Ectodermal cell (in vitro differentiated cells): ENCODE data around the gene RSBN1.
"Not testable (repeated sequence)": the region's sequence is repeated elsewhere in the genome, so short reads cannot be mapped to it uniquely, and the experiment has no call there.

Source experiments
- H3K27ac ChIP-seq: 2 replicates; pipeline ENCODE4 v1.7.0; 2013; ENCODE audit warnings: mild to moderate bottlenecking, low read depth, low read length; ENCODE audit not compliant: insufficient read depth, poor library complexity, severe bottlenecking
- H3K27me3 ChIP-seq: 2 replicates; pipeline ENCODE4 v1.7.0; 2013; ENCODE audit warnings: mild to moderate bottlenecking, low read length; ENCODE audit not compliant: insufficient read depth, control insufficient read depth, poor library complexity, severe bottlenecking
- H3K36me3 ChIP-seq: one replicate; pipeline ENCODE4 v1.7.0; 2013; ENCODE audit warnings: low read length; ENCODE audit not compliant: control insufficient read depth, insufficient read depth
- H3K4me1 ChIP-seq: one replicate; pipeline ENCODE4 v1.7.0; 2013; ENCODE audit warnings: low read length; ENCODE audit not compliant: control insufficient read depth, insufficient read depth
- H3K4me3 ChIP-seq: 2 replicates; pipeline ENCODE4 v1.7.0; 2013; ENCODE audit warnings: low read depth, low read length, control low read depth; ENCODE audit not compliant: insufficient read depth
- H3K9me3 ChIP-seq: 2 replicates; pipeline ENCODE4 v1.7.0; 2013; ENCODE audit warnings: mild to moderate bottlenecking, low read length, moderate library complexity; ENCODE audit not compliant: control insufficient read depth
- WGBS, 2 experiments: methylation state at CpG; one replicate each; pipeline ENCODE4 v1.1.7; 2013; ENCODE audit warnings: missing lambda C conversion rate in 2 of 2; 5-methylcytosine and 5-hydroxymethylcytosine counted together

RSBN1 gene

DNA sequence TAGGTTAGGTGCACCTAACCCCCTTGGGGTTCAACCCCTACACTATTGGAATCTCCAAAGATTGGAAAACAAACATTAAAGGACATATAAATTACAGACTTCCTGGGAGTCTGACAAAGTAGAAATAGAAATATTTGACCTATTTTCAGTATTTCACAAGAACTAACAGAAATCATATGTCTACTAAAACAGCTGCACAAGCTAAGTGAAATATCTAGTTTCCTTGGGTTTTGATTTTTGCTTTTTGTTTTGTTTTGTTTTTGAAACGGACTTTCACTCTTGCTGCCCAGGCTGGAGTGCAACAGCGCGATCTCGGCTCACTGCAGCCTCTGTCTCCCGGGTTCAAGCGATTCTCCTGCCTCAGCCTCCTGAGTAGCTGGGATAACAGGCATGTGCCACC, 40.4 kb upstream of the RSBN1 start:
- H3K27ac ChIP-seq, result not testable (repeated sequence)
- WGBS, 2 experiments, result 93 to 94% methylated on average over 6 of the region's 6 CpGs

DNA sequence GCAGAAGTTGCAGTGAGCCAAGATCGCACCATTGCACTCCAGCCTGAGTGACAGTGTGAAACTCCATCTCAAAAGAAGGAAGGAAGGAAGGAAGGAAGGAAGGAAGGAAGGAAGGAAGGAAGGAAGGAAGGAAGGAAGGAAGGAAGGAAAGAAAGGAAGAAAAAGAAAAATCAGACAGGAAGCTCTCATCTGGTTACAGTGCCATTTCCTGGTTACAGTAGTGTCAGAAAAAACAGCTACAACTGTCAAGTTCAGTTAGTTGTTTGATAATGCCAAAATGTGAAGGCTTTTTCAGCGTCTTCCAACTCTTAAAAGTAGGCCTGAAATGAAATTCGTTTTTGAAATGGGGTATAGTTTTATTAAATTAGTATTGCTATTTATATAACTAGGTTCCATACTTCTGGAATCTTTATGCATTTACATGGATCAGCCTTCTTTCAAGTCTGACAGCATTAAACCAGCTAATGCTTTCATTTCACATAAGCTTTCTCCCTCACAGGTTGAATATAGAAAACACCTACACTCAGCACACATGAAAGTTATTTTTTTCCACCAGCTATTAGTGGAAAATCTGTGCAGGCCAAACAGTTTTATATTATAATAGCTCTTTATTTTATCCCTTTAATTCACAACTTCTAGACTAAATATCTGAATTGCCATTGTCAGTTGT, 38.0 kb upstream of the RSBN1 start:
- Histone ChIP-seq H3K27ac (no peak overlapping the region), H3K4me1 (no peaks in the 10 kb centered on the region), H3K4me3 (no peak overlapping the region), H3K27me3 (no peaks in the 10 kb centered on the region), H3K9me3 (no peaks in the 10 kb centered on the region), H3K36me3 (no peaks in the 10 kb centered on the region)
- 75 to 100% methylated on average over 1 to 3 of the region's 3 CpGs for WGBS, 2 experiments

More for the DNA sequence above, 40.4 kb upstream of the RSBN1 start:
- not testable (repeated sequence) for H3K4me3 ChIP-seq, H3K9me3 ChIP-seq, H3K36me3 ChIP-seq, H3K27me3 ChIP-seq, H3K4me1 ChIP-seq

DNA sequence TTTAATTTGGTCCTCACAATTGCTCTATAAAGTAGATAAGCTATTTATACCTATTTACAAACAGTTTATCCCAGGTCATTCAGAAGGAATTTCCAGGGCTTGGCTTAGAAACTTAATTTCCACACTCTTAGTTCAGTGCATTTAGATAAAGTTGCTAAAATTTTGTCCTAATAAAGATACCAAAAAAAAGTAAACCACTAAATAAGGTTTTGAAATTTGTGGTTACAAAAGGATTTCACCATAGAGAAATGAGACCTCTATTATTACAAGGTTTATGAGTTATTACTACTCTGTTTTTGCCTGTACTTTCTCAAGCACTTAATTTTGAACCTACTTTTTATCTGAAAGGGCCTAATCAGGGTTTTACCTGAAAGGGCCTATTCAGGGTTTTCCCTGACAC, 36.8 kb upstream of the RSBN1 start:
- H3K27ac ChIP-seq, result no peak overlapping the region
- H3K27me3 ChIP-seq, result no peaks in the 10 kb centered on the region
- H3K36me3 ChIP-seq, result no peaks in the 10 kb centered on the region
- H3K9me3 ChIP-seq, result no peaks in the 10 kb centered on the region
- H3K4me3 ChIP-seq, result no peak overlapping the region
- H3K4me1 ChIP-seq, result no peaks in the 10 kb centered on the region

DNA sequence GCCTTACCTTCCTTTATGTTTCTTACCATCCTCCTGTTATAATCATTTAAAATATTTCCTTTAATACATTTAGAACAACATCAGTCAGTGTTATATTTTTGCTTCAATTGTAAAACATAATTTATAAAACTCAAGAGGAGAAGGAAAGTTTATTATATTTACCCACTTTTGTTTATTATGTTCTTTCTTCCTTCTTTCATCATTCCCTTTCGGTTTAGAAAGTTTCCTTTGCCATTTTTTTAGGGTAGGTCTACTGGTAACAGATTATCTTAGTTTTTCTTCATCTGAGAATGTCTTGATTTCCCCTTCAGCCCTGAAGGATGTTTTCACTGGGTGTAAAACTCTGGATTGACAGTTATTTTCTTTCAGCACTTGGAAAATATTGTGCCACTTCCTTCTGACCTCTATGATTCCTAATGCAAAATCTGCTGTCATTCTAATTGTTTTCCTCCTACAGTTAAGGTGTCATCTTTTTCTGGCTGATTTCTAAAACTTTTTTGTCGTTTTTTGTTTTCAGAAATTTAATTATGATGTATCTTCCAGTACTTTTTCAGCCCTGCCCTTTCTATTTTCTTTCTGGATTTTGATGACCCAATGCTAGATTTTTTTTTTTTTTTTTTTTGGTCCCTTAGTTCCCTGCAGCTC, 34.2 kb upstream of the RSBN1 start:
- Histone ChIP-seq H3K27ac (no peak overlapping the region), H3K4me1 (no peaks in the 10 kb centered on the region), H3K9me3 (no peaks in the 10 kb centered on the region), H3K27me3 (no peaks in the 10 kb centered on the region), H3K4me3 (no peak overlapping the region), H3K36me3 (no peaks in the 10 kb centered on the region)
- 73% methylated on average over 2 of the region's 2 CpGs; no CpG with 5 or more reads in 1 of the 2 experiments for WGBS, 2 experiments

DNA sequence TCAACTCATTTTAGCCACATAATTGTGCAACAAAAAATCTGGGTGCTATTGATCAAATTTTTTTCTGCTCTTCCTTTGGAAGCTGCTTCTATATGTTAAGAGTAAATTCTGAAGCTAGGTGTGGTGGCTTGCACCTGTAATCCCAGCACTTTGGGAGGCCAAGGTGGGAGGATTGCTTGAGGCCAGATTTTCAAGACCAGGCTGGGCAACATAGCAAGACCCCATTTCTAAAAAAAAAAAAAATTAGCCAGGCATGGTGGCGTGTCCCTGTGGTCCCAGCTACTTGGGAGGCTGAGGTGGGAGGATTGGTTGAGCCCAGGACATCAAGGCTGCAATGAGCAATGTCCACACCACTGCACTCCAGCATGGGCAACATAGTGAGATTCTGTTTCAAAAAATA, 24.3 kb upstream of the RSBN1 start:
- 88 to 95% methylated on average over 1 of the region's 1 CpG for WGBS, 2 experiments
- no peaks in the 10 kb centered on the region for H3K27me3 ChIP-seq
- H3K36me3 ChIP-seq, result no peaks in the 10 kb centered on the region

DNA sequence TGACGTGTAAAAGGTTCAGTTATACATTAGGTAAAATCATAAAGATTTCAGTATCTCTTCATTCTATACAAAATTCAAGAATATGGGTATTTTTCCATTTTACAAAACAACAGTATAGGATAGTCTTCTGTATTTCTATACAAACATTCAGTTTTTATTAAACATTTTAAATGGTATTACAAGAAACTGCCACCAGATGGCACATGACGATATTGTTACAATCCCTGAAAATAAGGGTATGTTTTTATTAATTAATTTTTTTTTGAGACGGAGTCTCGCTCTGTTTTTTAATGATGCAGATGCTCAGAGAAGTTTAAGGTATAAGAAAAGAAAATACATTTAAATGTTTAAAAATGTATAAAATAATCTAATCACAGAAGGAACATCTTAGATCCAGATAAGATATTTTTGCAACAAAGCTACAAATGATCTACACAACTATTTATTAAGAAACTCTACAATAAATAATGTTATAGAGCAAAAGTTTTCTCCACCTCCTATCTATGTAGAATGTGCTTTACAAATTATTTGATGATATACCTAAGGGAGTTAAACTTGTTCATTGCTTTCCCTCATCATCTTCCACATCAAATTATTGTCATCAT, 23.5 kb upstream of the RSBN1 start:
- no peaks in the 10 kb centered on the region for H3K36me3 ChIP-seq
- no peaks in the 10 kb centered on the region for H3K9me3 ChIP-seq
- no peak overlapping the region for H3K27ac ChIP-seq
- 27 to 34% methylated on average over 3 of the region's 4 CpGs for WGBS, 2 experiments
- H3K4me1 ChIP-seq, result no peaks in the 10 kb centered on the region
- no peaks in the 10 kb centered on the region for H3K27me3 ChIP-seq
- no peak overlapping the region for H3K4me3 ChIP-seq

More for the DNA sequence above, 24.3 kb upstream of the RSBN1 start:
- Histone ChIP-seq H3K4me1 (no peaks in the 10 kb centered on the region), H3K4me3 (no peak overlapping the region), H3K9me3 (no peaks in the 10 kb centered on the region), H3K27ac (no peak overlapping the region)

DNA sequence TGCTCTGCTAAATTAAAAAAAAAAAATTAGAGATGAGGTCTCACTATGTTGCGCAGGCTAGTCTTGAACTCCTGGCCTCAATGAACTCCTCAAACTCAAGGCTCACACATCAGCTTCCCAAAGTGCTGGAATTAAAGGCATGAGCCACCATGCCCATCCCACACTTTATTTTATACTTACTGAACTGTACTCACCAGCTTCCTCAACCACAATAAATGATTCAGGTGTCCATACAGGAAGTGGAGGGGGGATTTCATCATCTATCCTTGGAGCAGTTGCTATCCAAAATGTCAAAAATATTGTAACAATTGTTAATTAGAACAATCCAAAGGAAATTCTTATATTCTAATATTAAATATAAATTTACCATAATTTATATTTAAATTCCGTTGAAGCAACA, 22.4 kb upstream of the RSBN1 start:
- no peaks in the 10 kb centered on the region for H3K27me3 ChIP-seq
- no peak overlapping the region for H3K4me3 ChIP-seq
- WGBS, 2 experiments, result 91 to 95% methylated on average over 1 to 2 of the region's 2 CpGs
- no peaks in the 10 kb centered on the region for H3K9me3 ChIP-seq
- H3K4me1 ChIP-seq, result no peaks in the 10 kb centered on the region
- no peaks in the 10 kb centered on the region for H3K36me3 ChIP-seq
- no peak overlapping the region for H3K27ac ChIP-seq

DNA sequence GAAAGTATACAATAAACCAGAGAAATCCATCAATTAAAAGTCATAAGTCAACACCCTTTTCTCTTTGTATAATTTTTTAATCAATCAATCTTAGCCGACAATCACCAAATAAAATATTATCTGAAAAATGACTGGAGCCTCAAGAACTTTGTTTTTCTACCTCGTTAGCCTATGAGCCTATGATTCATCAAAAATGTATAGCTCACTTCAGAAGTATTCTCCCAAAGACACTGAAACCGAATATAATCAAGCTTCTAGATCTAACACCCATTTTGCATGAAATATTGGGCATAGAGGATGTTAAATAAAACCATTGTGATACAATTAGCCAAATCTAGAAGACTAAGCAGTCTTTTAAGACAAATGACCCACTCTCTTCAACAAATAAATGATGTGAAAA, 17.8 kb upstream of the RSBN1 start:
- H3K4me3 ChIP-seq, result no peak overlapping the region
- H3K9me3 ChIP-seq, result no peaks in the 10 kb centered on the region
- no peaks in the 10 kb centered on the region for H3K4me1 ChIP-seq
- H3K27ac ChIP-seq, result no peak overlapping the region
- no peaks in the 10 kb centered on the region for H3K36me3 ChIP-seq
- no peaks in the 10 kb centered on the region for H3K27me3 ChIP-seq
- 80 to 90% methylated on average over 2 to 3 of the region's 3 CpGs for WGBS, 2 experiments

DNA sequence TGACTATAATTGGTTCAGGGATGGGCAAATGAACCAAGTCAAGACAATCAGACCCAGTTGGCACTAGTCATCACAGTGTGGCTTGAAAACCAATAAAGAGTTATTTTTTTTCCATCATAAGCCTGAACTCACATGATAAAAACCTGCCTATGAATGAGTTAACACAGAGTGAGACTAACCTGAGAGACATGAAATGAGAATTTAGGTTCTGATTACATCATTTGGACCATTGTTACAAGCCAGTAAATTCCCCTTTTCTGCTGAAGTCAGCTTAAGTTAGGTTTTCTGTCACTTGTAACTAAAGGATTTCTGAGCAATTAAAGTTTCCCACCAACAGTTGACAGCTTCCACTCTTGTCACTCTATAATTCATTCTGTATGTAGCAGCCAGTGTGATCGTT, 9.6 kb upstream of the RSBN1 start:
- Histone ChIP-seq H3K36me3 (no peaks in the 10 kb centered on the region), H3K27ac (no peak overlapping the region), H3K9me3 (no peaks in the 10 kb centered on the region), H3K27me3 (no peaks in the 10 kb centered on the region), H3K4me1 (no peaks in the 10 kb centered on the region), H3K4me3 (no peak overlapping the region)
- WGBS, 2 experiments, result 75 to 100% methylated on average over 1 of the region's 1 CpG

DNA sequence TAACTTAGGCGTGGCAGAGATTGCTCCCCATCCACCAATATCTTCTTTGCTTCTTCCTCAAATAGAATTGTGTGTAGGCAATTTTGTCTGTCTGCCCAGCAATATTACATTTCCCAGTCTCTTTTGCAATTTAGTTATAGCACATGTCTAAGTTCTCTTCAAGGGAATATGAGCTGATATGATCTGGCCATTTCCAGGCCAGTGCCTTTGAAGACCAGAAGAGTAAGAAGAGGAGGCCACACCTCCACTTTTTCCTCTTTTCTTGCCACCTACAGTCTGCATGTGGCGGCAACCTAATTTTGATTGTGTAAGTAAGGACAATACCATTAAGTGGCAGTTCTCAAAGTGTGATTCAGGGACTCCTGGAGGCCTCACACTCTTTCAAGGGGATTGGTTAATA, 6.3 kb upstream of the RSBN1 start:
- Histone ChIP-seq H3K9me3 (no peaks in the 10 kb centered on the region), H3K27me3 (no peaks in the 10 kb centered on the region), H3K36me3 (no peaks in the 10 kb centered on the region), H3K4me1 (no peaks in the 10 kb centered on the region), H3K27ac (no peak overlapping the region), H3K4me3 (no peak overlapping the region)
- WGBS, 2 experiments, result 75 to 100% methylated on average over 1 of the region's 2 CpGs
